Sigmoid colon (tissue), 7 donors: ENCODE measurements around the gene FHL2. TPM values are rescaled to one million over a fixed set of nuclear protein-coding genes. Genes with fewer than 3 reads are reported as not detected.
A peak's percentile ranks its signal among the peaks of the same experiment; 100 is the strongest.

Experiments
- DNase-seq: peaks from one replicate; pipeline ENCODE4 v3.0.0-alpha.2; 2019
- H3K27ac ChIP-seq, 4 donors: fragments of 200-600 bp; sonication (generic); one replicate each; pipeline ENCODE4 v1.5.1; 2016 to 2019; ENCODE audit warnings: mild to moderate bottlenecking in 1 of 4
- H3K27me3 ChIP-seq, 3 donors: fragments of 200-600 bp; sonication (generic); one replicate each; pipeline ENCODE4 v1.5.1; 2019; ENCODE audit warnings: mild to moderate bottlenecking in 1 of 3
- H3K36me3 ChIP-seq, 4 donors: fragments of 200-600 bp; sonication (generic); one replicate each; pipeline ENCODE4 v1.5.1; 2016 to 2019
- H3K4me1 ChIP-seq, 4 donors: fragments of 200-600 bp; sonication (generic); one replicate each; pipeline ENCODE4 v1.5.1; 2017 to 2019
- H3K4me3 ChIP-seq, 4 donors: fragments of 200-600 bp; sonication (generic); one replicate each; pipeline ENCODE4 v1.5.1; 2017 to 2019; ENCODE audit warnings: mild to moderate bottlenecking in 2 of 4, moderate library complexity in 1 of 4
- H3K9me3 ChIP-seq, 4 donors: fragments of 200-600 bp in 3 of 4; sonication (generic) in 3 of 4; one replicate each; pipeline versions ENCODE4 v1.5.1 to v1.6.1; 2013 to 2019
- EP300 ChIP-seq, 4 donors: sonication (generic); formaldehyde crosslinking; IDR thresholded peaks; one replicate each; pipeline ENCODE4 v1.6.1; 2017; ENCODE audit warnings: antibody characterized with exemption in 4 of 4
- POLR2A ChIP-seq, 2 donors: fragments of 450-650 bp; IDR thresholded peaks; one replicate each; pipeline ENCODE4 v1.6.1; 2016; ENCODE audit warnings: antibody characterized with exemption in 2 of 2, mild to moderate bottlenecking in 2 of 2, moderate library complexity in 2 of 2
- POLR2AphosphoS5 ChIP-seq, 4 donors: sonication (generic); formaldehyde crosslinking; IDR thresholded peaks; one replicate each; pipeline ENCODE4 v1.6.1; 2017; ENCODE audit warnings: antibody characterized with exemption in 4 of 4
- WGBS, 2 donors: extraction: QIAGEN DNeasy Blood & Tissue Kit; methylation state at CpG; one replicate each; pipeline ENCODE4 v1.1.7; 2013; 5-methylcytosine and 5-hydroxymethylcytosine counted together
- intact Hi-C: fragments of 100-400 bp; cut with DNase I; formaldehyde crosslinking; loops from one replicate; pipeline ENCODE4 v1.15.1; 2023
- polyA plus RNA-seq, 3 donors: library from polyadenylated mRNA; stranded (reverse); fragments of 200-250 nt; gene quantifications; one replicate each; pipeline ENCODE4 v1.2.3, GENCODE V29; 2013
- total RNA-seq, 4 donors: library from RNA; depleted of rRNA; stranded (reverse); fragments of >200 nt; gene quantifications; one replicate each; pipeline ENCODE4 v1.1.0, GENCODE V29; 2016
- TF ChIP-seq, protein P1 (sequence below), 4 experiments: fragments of 450-650 bp in 3 of 4; fragments of 200-600 bp in 1 of 4; IDR thresholded peaks; one replicate each; pipeline ENCODE4 v1.5.1; 2016 to 2019; ENCODE audit warnings: antibody characterized with exemption in 4 of 4, mild to moderate bottlenecking in 3 of 4, moderate library complexity in 2 of 4
- donor health status: healthy with polysubstance abuse.
- donor health status: Bipolar disorder and iron deficiency.
- donor health status: healthy.

Gene FHL2
- total and polyA plus RNA-seq, 7 donors, result 62.0 to 210 (median 98.8) TPM

- Histone ChIP-seq H3K27ac (no peak overlapping the region), H3K9me3 (peaks cover 0 to 4% (median 0%) of the 10 kb centered on the region in 4 donors), H3K27me3 (no peaks in the 10 kb centered on the region), H3K36me3 (peaks cover 8 to 88% (median 26%) of the 10 kb centered on the region in 4 donors), H3K4me1 (no peaks in the 10 kb centered on the region), H3K4me3 (no peak overlapping the region)
- intact Hi-C loops, result no loop called here
- no peak for DNase-seq
- WGBS, 2 donors, result 97% methylated on average over 1 of the region's 1 CpG
- no peak for TF ChIP-seq EP300 (IDR thresholded peaks at IDR 0.05)
- TF ChIP-seq, protein P1, sequence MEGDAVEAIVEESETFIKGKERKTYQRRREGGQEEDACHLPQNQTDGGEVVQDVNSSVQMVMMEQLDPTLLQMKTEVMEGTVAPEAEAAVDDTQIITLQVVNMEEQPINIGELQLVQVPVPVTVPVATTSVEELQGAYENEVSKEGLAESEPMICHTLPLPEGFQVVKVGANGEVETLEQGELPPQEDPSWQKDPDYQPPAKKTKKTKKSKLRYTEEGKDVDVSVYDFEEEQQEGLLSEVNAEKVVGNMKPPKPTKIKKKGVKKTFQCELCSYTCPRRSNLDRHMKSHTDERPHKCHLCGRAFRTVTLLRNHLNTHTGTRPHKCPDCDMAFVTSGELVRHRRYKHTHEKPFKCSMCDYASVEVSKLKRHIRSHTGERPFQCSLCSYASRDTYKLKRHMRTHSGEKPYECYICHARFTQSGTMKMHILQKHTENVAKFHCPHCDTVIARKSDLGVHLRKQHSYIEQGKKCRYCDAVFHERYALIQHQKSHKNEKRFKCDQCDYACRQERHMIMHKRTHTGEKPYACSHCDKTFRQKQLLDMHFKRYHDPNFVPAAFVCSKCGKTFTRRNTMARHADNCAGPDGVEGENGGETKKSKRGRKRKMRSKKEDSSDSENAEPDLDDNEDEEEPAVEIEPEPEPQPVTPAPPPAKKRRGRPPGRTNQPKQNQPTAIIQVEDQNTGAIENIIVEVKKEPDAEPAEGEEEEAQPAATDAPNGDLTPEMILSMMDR (IDR thresholded peaks at IDR 0.05), result no peak
- TF ChIP-seq POLR2AphosphoS5 (IDR thresholded peaks at IDR 0.05), result no peak
- no peak for TF ChIP-seq POLR2A (IDR thresholded peaks at IDR 0.05)
Observed at GRCh38 chr2:105357122-105357521, 41.7 kb downstream of the FHL2 start.

GRCh38 chr2:105344704-105345345 is 54.0 kb downstream of the FHL2 start:
- Histone ChIP-seq H3K27ac (no peak overlapping the region), H3K4me1 (no peaks in the 10 kb centered on the region), H3K36me3 (peaks cover 6 to 99% (median 32%) of the 10 kb centered on the region in 4 donors), H3K9me3 (no peaks in the 10 kb centered on the region), H3K27me3 (no peaks in the 10 kb centered on the region), H3K4me3 (no peak overlapping the region)
- intact Hi-C loops, result no loop called here
- no peak for DNase-seq
- TF ChIP-seq EP300 (IDR thresholded peaks at IDR 0.05) (no peak), POLR2A (IDR thresholded peaks at IDR 0.05) (no peak), POLR2AphosphoS5 (IDR thresholded peaks at IDR 0.05) (no peak)
- TF ChIP-seq, protein P1 (IDR thresholded peaks at IDR 0.05), result peak in 3 of 4 experiments; percentile 9 to 27 (median 16)
- WGBS, 2 donors, result 39 to 76% methylated on average over 4 of the region's 4 CpGs

DNA sequence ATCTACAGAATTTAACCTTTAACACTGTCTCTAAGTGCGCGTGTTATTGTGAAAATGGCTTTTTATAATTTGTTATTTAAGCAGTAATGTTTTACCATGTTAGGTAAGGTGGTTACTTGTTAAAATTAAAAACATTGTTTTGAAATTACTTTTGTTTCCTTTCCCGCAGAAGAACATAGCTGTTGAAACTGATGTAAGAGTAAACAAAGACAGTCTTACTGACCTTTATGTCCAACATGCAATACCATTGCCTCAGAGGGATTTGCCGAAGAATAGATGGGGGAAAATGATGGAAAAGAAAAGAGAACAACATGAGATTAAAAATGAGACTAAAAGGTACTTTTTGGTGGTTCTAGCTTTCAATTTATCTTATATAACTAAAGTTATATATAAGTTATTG is 59.4 kb downstream of the FHL2 start:
- Histone ChIP-seq H3K9me3 (no peaks in the 10 kb centered on the region), H3K36me3 (peaks cover 5 to 51% (median 10%) of the 10 kb centered on the region in 4 donors), H3K4me3 (no peak overlapping the region), H3K4me1 (peaks cover 0 to 27% (median 17%) of the 10 kb centered on the region in 4 donors), H3K27ac (no peak overlapping the region), H3K27me3 (no peaks in the 10 kb centered on the region)
- WGBS, 2 donors, result 78 to 87% methylated on average over 4 of the region's 4 CpGs
- TF ChIP-seq EP300 (IDR thresholded peaks at IDR 0.05) (no peak), POLR2AphosphoS5 (IDR thresholded peaks at IDR 0.05) (no peak), POLR2A (IDR thresholded peaks at IDR 0.05) (no peak)
- TF ChIP-seq, protein P1 (IDR thresholded peaks at IDR 0.05), result no peak
- no peak for DNase-seq
- intact Hi-C loops, result no loop called here

- intact Hi-C loops, result no loop called here
- Histone ChIP-seq H3K27ac (peak overlapping the region; percentile 91 to 95 (median 92)), H3K27me3 (no peaks in the 10 kb centered on the region), H3K4me1 (peaks cover 0 to 27% (median 17%) of the 10 kb centered on the region in 4 donors), H3K36me3 (peaks cover 3 to 41% (median 6%) of the 10 kb centered on the region in 4 donors), H3K9me3 (no peaks in the 10 kb centered on the region), H3K4me3 (peak overlapping the region; percentile 79 to 93 (median 88))
- no peak for DNase-seq
- TF ChIP-seq POLR2A (IDR thresholded peaks at IDR 0.05) (no peak), POLR2AphosphoS5 (IDR thresholded peaks at IDR 0.05) (no peak), EP300 (IDR thresholded peaks at IDR 0.05) (no peak)
- TF ChIP-seq, protein P1 (IDR thresholded peaks at IDR 0.05), result no peak
- WGBS, 2 donors, result 4 to 8% methylated on average over 5 of the region's 5 CpGs
Observed at GRCh38 chr2:105338020-105338385, 60.8 kb downstream of the FHL2 start.
